GM20431 (cell line): Measurements from ENCODE around the gene ADAT3.
"Not testable (repeated sequence)": the region's sequence is repeated elsewhere in the genome, so short reads cannot be mapped to it uniquely, and the experiment has no call there.

Source experiments
- in situ Hi-C: fragments of 300-500 bp; cut with MseI, MboI; formaldehyde crosslinking; loops from one replicate; pipeline ENCODE4 v1.15.0; 2020; ENCODE audit warnings: low sequenced_read_pairs; ENCODE audit not compliant: unreplicated experiment

ADAT3 gene

DNA sequence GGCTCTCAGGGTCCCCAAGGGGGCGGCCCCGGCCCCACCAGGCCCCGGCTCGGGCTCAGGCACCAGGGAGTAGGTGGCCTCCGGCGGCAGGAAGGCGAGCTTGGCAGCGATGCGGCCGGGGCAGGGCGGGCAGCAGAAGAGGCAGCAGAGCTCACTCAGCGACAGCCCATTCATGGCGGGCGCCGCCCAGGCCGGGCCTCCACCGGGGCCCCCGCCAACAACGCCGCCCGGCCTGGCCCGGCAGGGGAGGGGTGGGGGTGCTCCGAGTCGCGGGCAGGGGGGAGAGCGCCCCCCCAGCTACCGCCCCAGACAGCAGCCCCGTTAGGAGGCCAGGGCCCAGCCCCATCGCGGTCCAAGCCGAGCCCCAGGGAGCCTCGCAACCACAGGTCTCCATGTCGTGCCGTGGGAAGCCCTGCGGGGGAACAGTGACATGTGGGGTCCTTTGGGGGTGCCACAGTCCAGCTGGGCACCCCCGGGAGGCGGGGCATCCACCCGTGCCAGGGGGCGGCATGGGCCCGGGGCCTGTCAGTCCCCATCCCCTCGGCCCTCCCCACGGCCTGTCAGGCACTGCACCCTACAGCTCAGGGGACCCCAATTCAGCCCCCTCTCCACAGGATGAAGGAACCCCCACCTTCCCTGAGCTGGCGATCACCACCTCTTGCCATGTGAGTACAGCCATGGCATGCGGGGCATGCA lies 23.7 kb upstream of the ADAT3 start:
- in situ Hi-C loops = not testable (repeated sequence)

- in situ Hi-C loops = no loop called here
Observed at GRCh38 chr19:1882089-1882785, 23.0 kb upstream of the ADAT3 start.

GRCh38 chr19:1882786-1883692 lies 22.2 kb upstream of the ADAT3 start:
- in situ Hi-C loops = no loop called here

- in situ Hi-C loops = no loop called here
Observed at GRCh38 chr19:1883784-1884183, 21.4 kb upstream of the ADAT3 start.

DNA sequence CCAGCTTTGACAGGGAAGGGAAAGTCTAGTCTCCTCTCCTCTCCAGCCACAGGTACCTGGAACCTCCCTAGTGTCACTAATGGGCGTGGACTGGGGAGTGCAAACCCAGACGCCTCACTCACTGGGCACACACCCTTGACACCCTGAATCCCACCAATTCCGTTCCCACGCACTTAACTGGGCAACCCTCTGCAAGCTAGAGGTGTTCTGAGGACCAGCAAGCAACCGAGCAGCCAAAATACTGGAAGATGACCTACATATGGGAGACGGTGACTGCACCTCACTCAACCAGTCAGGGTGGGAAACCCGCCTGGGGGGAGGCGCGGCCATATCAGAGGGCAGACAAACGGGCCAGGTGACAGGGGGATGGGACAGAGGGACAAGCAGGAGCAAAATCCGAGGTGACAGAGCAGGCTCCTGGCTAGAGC lies 20.9 kb upstream of the ADAT3 start:
- in situ Hi-C loops = no loop called here

- in situ Hi-C loops = no loop called here
Observed at GRCh38 chr19:1884719-1885334, 20.4 kb upstream of the ADAT3 start.

- in situ Hi-C loops = not testable (repeated sequence)
Observed at GRCh38 chr19:1885398-1886119, 19.6 kb upstream of the ADAT3 start, which contains the start of gene ABHD17A. Gene ABHD17A (minus strand): TSS chr19:1885496. CDS start chr19:1881566, 3,930 bp downstream.

- in situ Hi-C loops = not testable (repeated sequence)
Observed at GRCh38 chr19:1886360-1886759, 18.8 kb upstream of the ADAT3 start.

GRCh38 chr19:1888385-1888784 lies 16.8 kb upstream of the ADAT3 start:
- in situ Hi-C loops = no loop called here

DNA sequence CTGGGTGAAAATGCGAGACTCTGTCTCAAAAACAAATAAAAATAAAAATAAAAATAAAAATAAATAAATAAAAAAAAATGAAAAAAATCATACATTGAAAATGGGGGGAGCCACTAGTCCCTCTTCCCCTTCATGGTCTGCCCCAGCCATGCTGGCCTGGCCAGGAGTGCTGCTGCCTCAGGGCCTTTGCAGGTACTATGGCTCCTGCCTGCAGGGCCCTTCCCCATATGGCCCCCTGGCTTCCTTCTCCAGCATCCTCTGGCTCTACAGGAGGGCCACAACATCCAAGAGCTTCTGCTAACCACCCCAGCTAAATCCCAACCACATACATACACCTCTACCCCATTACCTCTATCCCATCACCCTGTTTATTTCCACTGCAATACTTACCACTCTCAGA lies 15.3 kb upstream of the ADAT3 start:
- in situ Hi-C loops = no loop called here

GRCh38 chr19:1893791-1894190 lies 11.4 kb upstream of the ADAT3 start:
- in situ Hi-C loops = no loop called here

- in situ Hi-C loops = no loop called here
Observed at GRCh38 chr19:1896508-1896907, 8.7 kb upstream of the ADAT3 start.

- in situ Hi-C loops = no loop called here
Observed at GRCh38 chr19:1901940-1902404, 3.2 kb upstream of the ADAT3 start.

DNA sequence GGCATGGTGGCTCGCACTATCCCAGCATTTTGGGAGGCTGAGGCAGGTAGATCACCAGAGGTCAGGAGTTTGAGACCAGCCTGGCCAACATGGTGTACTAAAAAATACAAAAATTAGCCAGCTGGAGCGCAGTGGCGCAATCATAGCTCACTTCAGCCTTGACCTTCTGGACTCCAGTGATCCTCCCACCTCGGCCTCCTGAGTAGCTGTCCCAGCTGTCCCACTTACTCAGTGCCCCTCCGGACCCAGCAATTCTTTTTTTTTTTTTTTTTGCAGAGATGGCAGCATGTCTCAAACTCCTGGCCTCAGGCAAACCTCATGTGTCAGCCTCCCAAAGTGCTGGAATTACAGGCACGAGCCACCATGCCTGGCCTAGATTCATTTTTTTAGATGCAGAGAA lies 2.3 kb upstream of the ADAT3 start:
- in situ Hi-C loops = no loop called here

DNA sequence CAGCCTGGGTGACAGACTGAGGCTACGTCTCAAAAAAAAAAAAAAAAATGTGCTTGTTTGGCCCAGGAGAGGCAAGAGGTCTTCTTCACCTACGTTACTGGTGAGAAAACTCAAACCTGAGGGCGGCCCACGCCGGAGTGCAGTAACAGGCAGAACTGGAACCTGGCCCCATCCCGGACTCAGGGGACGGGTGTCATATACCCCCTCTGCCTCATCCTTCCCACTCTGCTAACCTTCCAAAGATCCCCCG lies 414 bp upstream of the ADAT3 start:
- in situ Hi-C loops = no loop called here

DNA sequence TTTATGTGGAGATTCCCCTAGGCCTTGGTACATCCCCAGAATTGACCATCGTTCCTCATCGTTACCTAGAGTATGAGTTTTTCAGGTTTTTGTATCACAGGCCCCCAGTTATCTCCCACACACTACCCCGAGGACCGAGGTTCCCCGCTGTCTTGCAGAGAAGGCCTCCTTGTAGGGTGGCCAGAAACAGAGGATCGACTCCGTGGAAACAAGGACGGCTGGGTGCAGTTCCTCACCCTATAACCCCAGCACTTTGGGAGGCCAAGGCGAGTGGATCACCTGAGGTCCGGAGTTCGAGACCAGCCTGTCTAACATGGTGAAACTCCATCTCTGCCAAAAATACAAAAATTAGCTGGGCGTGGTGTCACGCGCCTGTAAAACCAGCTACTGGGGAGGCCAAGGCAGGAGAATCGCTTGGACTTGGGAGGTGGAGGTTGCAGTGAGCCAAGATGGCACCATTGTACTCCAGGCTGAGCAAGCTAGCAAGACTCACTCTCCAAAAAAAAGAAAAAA lies 720 bp downstream of the ADAT3 start:
- in situ Hi-C loops = no loop called here

DNA sequence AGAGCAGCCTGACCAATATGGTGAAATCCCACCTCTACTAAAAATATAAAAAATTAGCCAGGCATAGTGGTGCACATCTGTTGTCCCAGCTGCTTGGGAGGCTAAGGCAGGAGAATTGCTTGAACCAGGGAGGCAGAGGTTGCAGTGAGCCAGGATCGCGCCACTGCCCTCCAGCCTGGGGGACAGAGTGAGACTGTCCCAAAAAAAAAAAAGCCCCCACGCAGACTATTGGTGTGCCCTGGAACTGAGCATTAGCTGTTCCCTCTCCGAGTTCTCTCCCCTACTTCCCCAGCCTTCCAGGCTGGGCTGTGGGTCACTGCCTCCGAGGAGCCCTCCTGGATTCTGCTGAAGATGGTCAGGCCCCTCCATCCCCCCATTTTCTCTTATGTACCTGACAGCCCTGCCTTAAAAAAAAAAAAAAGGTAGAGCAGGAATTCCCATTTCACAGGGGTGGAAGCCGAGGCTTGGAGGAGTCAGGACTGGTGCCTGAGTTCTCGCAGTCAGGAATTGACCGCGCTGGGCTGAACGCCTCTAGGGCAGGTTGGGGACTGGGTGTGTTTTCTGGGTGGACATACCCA lies 1.9 kb downstream of the ADAT3 start:
- in situ Hi-C loops = no loop called here

DNA sequence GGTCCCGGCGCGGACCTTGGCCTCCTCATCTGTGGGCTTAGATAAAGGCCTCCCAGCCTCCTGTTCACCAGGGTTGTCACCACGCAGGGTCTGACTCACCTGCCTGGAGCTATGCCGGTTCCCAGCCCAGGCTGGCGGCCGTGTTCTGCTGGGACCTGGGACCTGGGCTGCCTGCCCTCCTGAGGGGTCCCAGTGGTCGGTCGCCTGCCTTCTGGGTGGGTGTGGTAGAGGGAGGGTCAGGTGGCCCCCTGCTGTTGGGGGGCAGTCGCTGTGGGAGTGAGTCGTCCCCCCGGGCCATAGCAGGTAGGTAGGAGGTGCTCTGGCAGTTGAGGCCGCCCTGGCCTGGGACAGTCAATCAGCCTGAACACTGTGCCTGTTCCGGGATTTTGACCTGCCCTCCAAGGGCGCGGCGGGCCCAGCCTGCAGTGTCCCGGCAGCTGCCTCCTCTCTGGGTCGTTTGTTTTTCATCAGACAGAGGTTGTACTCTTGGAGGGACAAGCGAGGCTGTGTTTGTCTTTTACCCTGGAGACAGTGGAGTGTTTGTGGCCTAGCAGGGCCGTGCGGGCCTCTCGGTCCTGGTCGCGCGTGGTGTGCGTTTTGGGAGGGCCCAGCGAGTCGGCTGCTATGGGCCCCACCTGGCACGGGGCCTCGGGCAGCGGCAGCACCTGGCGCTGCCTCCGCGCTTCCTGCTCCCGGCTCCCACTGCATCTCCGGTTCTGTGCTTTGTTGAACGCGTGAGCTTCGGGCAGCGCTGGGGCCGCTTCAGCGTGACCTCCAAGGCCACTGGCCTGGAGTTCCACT lies 2.6 kb downstream of the ADAT3 start:
- in situ Hi-C loops = no loop called here

- in situ Hi-C loops = no loop called here
Observed at GRCh38 chr19:1908364-1908678, 3.1 kb downstream of the ADAT3 start.
